ENCODE data around the gene FBXO45. TPM values are rescaled to one million over a fixed set of nuclear protein-coding genes. Genes with fewer than 3 reads are reported as not detected.

FBXO45 gene
- total and polyA plus RNA-seq, 10 of the 15 experiments (the other 5 are each of a cell fraction or from before 2014, with no cell fraction given), result 4.0 to 17.3 (median 11.8) TPM

DNA sequence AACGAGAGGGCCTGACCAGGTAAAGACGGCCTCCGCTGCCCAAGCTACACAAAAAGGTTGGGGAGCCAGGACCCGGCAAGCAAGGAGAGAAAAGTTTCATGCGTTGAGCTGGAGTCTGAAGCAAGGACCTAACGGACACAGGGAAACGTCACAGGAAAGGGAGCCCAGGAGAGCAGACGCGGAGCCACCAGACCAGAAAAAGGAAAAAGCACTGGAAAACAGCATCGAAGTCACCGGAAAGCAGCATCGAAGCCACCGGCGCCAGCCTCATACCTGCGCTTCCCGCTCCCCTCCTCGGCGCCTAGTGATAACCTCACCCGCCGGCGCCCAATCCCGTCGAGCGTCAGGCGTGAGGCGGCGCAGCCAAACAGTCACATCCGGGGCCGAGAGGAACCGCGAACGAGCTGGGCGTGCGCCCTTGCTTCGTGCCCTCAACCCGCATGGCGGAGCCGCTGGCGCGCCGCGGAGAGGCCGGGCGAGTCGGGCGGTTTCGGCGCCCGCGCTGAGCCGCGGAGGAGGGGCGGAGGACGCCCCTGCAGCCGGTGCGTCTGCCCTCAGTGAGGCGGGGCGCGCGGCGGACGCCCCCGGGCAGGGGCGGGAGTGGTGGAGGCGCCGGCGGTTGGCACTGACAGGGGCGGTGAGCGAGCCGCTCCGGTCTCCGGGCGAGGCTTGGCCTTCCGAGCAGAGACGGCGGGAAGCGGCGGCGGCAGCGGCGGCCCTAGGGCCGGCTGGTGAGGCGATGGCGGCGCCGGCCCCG is at the start of gene FBXO45, which contains the start of gene WDR53 (continued):
- TF ChIP-seq, protein P1, sequence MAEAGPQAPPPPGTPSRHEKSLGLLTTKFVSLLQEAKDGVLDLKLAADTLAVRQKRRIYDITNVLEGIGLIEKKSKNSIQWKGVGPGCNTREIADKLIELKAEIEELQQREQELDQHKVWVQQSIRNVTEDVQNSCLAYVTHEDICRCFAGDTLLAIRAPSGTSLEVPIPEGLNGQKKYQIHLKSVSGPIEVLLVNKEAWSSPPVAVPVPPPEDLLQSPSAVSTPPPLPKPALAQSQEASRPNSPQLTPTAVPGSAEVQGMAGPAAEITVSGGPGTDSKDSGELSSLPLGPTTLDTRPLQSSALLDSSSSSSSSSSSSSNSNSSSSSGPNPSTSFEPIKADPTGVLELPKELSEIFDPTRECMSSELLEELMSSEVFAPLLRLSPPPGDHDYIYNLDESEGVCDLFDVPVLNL (IDR thresholded peaks at IDR 0.05; ENCODE audit: low read depth, low read length), result peak; percentile 81
- peak; percentile 87; the same call in 1 of the 2 replicates for TF ChIP-seq SIN3A (IDR thresholded peaks at IDR 0.05; ENCODE audit: low read depth, low read length)
- no peak for TF ChIP-seq CHD4 (IDR thresholded peaks at IDR 0.05)
- TF ChIP-seq SMARCA5 (IDR thresholded peaks at IDR 0.05), result peak; percentile 68; the same call in 1 of the 2 replicates
- TF ChIP-seq HDAC2 (IDR thresholded peaks at IDR 0.05), result 0 out of 2 replicates have a peak, but pooled peaks have one; percentile 70
- TF ChIP-seq FOXK2 (IDR thresholded peaks at IDR 0.05), result no peak
- peak; percentile 91 for TF ChIP-seq GABPA (IDR thresholded peaks at IDR 0.05; ENCODE audit: low read depth)
- no peak for TF ChIP-seq ATF7 (IDR thresholded peaks at IDR 0.05; ENCODE audit: low read depth)
- TF ChIP-seq SRF (IDR thresholded peaks at IDR 0.05; ENCODE audit: low read depth in 2 of 2, low read length in 2 of 2), result peak; percentile 53 to 90
- TF ChIP-seq SREBF2 (IDR thresholded peaks at IDR 0.05; ENCODE audit: low read length), result no peak
- peak; percentile 52 to 85; a peak in 3 of 4 replicates for TF ChIP-seq BHLHE40 (IDR thresholded peaks at IDR 0.05; ENCODE audit: borderline replicate concordance in 1 of 2, low read depth in 2 of 2, low read length in 1 of 2)
- TF ChIP-seq, protein P2, sequence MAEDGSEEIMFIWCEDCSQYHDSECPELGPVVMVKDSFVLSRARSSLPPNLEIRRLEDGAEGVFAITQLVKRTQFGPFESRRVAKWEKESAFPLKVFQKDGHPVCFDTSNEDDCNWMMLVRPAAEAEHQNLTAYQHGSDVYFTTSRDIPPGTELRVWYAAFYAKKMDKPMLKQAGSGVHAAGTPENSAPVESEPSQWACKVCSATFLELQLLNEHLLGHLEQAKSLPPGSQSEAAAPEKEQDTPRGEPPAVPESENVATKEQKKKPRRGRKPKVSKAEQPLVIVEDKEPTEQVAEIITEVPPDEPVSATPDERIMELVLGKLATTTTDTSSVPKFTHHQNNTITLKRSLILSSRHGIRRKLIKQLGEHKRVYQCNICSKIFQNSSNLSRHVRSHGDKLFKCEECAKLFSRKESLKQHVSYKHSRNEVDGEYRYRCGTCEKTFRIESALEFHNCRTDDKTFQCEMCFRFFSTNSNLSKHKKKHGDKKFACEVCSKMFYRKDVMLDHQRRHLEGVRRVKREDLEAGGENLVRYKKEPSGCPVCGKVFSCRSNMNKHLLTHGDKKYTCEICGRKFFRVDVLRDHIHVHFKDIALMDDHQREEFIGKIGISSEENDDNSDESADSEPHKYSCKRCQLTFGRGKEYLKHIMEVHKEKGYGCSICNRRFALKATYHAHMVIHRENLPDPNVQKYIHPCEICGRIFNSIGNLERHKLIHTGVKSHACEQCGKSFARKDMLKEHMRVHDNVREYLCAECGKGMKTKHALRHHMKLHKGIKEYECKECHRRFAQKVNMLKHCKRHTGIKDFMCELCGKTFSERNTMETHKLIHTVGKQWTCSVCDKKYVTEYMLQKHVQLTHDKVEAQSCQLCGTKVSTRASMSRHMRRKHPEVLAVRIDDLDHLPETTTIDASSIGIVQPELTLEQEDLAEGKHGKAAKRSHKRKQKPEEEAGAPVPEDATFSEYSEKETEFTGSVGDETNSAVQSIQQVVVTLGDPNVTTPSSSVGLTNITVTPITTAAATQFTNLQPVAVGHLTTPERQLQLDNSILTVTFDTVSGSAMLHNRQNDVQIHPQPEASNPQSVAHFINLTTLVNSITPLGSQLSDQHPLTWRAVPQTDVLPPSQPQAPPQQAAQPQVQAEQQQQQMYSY (CRISPR knock-in tag; IDR thresholded peaks at IDR 0.05), result no peak
- no peak for TF ChIP-seq MTA2 (IDR thresholded peaks at IDR 0.05; ENCODE audit: low read depth)
- TF ChIP-seq ZNF622 (IDR thresholded peaks at IDR 0.05), result no peak
- TF ChIP-seq HDGF (IDR thresholded peaks at IDR 0.05), result peak; percentile 68; the same call in 1 of the 2 replicates
- peak; percentile 73; the same call in 1 of the 3 replicates for TF ChIP-seq POU2F2 (IDR thresholded peaks at IDR 0.05; ENCODE audit: borderline replicate concordance, low read depth, low read length)
- TF ChIP-seq CHD1 (IDR thresholded peaks at IDR 0.05; ENCODE audit: low read depth, low read length), result no peak
- peak; percentile 44; the same call in 1 of the 2 replicates for TF ChIP-seq SPI1 (IDR thresholded peaks at IDR 0.05; ENCODE audit: borderline replicate concordance, insufficient read depth, low read depth, low read length)
- TF ChIP-seq, protein P3, sequence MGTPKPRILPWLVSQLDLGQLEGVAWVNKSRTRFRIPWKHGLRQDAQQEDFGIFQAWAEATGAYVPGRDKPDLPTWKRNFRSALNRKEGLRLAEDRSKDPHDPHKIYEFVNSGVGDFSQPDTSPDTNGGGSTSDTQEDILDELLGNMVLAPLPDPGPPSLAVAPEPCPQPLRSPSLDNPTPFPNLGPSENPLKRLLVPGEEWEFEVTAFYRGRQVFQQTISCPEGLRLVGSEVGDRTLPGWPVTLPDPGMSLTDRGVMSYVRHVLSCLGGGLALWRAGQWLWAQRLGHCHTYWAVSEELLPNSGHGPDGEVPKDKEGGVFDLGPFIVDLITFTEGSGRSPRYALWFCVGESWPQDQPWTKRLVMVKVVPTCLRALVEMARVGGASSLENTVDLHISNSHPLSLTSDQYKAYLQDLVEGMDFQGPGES (IDR thresholded peaks at IDR 0.05), result no peak
- TF ChIP-seq ZNF24 (IDR thresholded peaks at IDR 0.05), result peak; percentile 31; the same call in 1 of the 2 replicates
- TF ChIP-seq, protein P4, sequence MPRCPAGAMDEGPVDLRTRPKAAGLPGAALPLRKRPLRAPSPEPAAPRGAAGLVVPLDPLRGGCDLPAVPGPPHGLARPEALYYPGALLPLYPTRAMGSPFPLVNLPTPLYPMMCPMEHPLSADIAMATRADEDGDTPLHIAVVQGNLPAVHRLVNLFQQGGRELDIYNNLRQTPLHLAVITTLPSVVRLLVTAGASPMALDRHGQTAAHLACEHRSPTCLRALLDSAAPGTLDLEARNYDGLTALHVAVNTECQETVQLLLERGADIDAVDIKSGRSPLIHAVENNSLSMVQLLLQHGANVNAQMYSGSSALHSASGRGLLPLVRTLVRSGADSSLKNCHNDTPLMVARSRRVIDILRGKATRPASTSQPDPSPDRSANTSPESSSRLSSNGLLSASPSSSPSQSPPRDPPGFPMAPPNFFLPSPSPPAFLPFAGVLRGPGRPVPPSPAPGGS (IDR thresholded peaks at IDR 0.05; ENCODE audit: borderline replicate concordance, insufficient read depth, low read depth, low read length, poor library complexity, severe bottlenecking), result no peak
- TF ChIP-seq, protein P5, sequence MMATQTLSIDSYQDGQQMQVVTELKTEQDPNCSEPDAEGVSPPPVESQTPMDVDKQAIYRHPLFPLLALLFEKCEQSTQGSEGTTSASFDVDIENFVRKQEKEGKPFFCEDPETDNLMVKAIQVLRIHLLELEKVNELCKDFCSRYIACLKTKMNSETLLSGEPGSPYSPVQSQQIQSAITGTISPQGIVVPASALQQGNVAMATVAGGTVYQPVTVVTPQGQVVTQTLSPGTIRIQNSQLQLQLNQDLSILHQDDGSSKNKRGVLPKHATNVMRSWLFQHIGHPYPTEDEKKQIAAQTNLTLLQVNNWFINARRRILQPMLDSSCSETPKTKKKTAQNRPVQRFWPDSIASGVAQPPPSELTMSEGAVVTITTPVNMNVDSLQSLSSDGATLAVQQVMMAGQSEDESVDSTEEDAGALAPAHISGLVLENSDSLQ (IDR thresholded peaks at IDR 0.05), result no peak
- TF ChIP-seq MEF2B (IDR thresholded peaks at IDR 0.05; ENCODE audit: partially characterized antibody, poor library complexity, severe bottlenecking), result no peak
